HepG2 (cell line): Measurements from ENCODE around the gene LMAN2L. TPM values are rescaled to one million over a fixed set of nuclear protein-coding genes. Genes with fewer than 3 reads are reported as not detected.

Source experiments
- ATF5 ChIP-seq: sonication (generic); formaldehyde crosslinking; IDR thresholded peaks from 2 replicates; pipeline ENCODE4 v1.4.0; 2020; ENCODE audit warnings: mild to moderate bottlenecking, low read depth, missing genetic modification reagents
- CAMTA2 ChIP-seq: sonication (generic); formaldehyde crosslinking; IDR thresholded peaks from 2 replicates; pipeline ENCODE4 v1.4.0; 2020; ENCODE audit warnings: mild to moderate bottlenecking, missing genetic modification reagents, borderline replicate concordance
- CENPX ChIP-seq: sonication (generic); formaldehyde crosslinking; IDR thresholded peaks from 2 replicates; pipeline ENCODE4 v1.9.0; 2021; ENCODE audit warnings: mild to moderate bottlenecking, missing genetic modification reagents, moderate library complexity
- GLI4 ChIP-seq: sonication (generic); formaldehyde crosslinking; IDR thresholded peaks from 2 replicates; pipeline ENCODE4 v1.5.1; 2020; ENCODE audit warnings: missing genetic modification reagents, mild to moderate bottlenecking, moderate library complexity, borderline replicate concordance
- MXI1 ChIP-seq: IDR thresholded peaks from 3 replicates; pipeline ENCODE4 v1.6.1; 2012; ENCODE audit warnings: low read depth, low read length, inconsistent platforms, borderline replicate concordance
- NR2F2 ChIP-seq: IDR thresholded peaks from 2 replicates; pipeline ENCODE4 v1.6.1; 2012; ENCODE audit warnings: low read depth, inconsistent platforms, borderline replicate concordance
- NR2F6 ChIP-seq, 2 experiments: IDR thresholded peaks; 2 replicates each; pipeline ENCODE4 v1.6.1; 2016; ENCODE audit warnings: antibody characterized with exemption in 1 of 2, mild to moderate bottlenecking in 1 of 2
- POLR2A ChIP-seq, 2 experiments: IDR thresholded peaks; 2 replicates each; pipeline ENCODE4 v1.6.1; 2011; ENCODE audit warnings: low read depth in 2 of 2, low read length in 2 of 2, mild to moderate bottlenecking in 1 of 2, moderate library complexity in 1 of 2; ENCODE audit not compliant: insufficient read depth in 1 of 2
- ZBTB26 ChIP-seq: IDR thresholded peaks from 2 replicates; pipeline ENCODE4 v1.6.1; 2016; ENCODE audit warnings: missing compliant biosample characterization, missing genetic modification reagents, borderline replicate concordance
- ZBTB3 ChIP-seq: sonication (generic); formaldehyde crosslinking; IDR thresholded peaks from 2 replicates; pipeline ENCODE4 v1.4.0; 2020; ENCODE audit warnings: low read depth, mild to moderate bottlenecking, moderate library complexity, missing genetic modification reagents, borderline replicate concordance
- ZIK1 ChIP-seq: sonication (generic); formaldehyde crosslinking; IDR thresholded peaks from 2 replicates; pipeline ENCODE4 v1.5.0; 2020; ENCODE audit warnings: mild to moderate bottlenecking, low read depth, missing genetic modification reagents, borderline replicate concordance
- ZNF160 ChIP-seq: sonication (generic); formaldehyde crosslinking; IDR thresholded peaks from 2 replicates; pipeline ENCODE4 v1.8.0; 2022; ENCODE audit warnings: mild to moderate bottlenecking, inconsistent platforms, missing genetic modification reagents
- ZNF205 ChIP-seq: IDR thresholded peaks from 2 replicates; pipeline ENCODE4 v1.6.1; 2018; ENCODE audit warnings: missing biosample characterization, missing genetic modification reagents
- ZNF382 ChIP-seq: sonication (generic); formaldehyde crosslinking; IDR thresholded peaks from 2 replicates; pipeline ENCODE4 v1.5.0; 2020; ENCODE audit warnings: missing genetic modification reagents, mild to moderate bottlenecking, borderline replicate concordance
- ZNF850 ChIP-seq: sonication (generic); formaldehyde crosslinking; conservative IDR thresholded peaks from 2 replicates; pipeline ENCODE4 v1.9.0; 2021; ENCODE audit warnings: mild to moderate bottlenecking, missing genetic modification reagents
- ZSCAN9 ChIP-seq: IDR thresholded peaks from 2 replicates; pipeline ENCODE4 v1.6.1; 2016; ENCODE audit warnings: borderline replicate concordance
- polyA plus RNA-seq, 8 experiments: library from polyadenylated mRNA; depleted of rRNA in 3 of 8; stranded (reverse) in 7 of 8; unstranded in 1 of 8; fragments of >200 nt; fragmentation: Illumina TruSeq in 4 of 8; extraction: Trizol in 4 of 8; gene quantifications; 2 replicates each; pipeline versions ENCODE4 v1.2.1 to v1.2.3, GENCODE V29; 2011 to 2016; ENCODE audit warnings: low read depth in 4 of 8, missing spikeins in 1 of 8, mixed read lengths in 1 of 8; ENCODE audit not compliant: insufficient read depth in 1 of 8
- total RNA-seq, 5 experiments: library from RNA; depleted of rRNA; stranded (reverse); fragments of >200 nt; fragmentation: Illumina TruSeq; extraction: Trizol; gene quantifications; 2 replicates each; pipeline ENCODE4 v1.2.3, GENCODE V29; 2016; ENCODE audit warnings: low read depth in 1 of 5
- TF ChIP-seq, protein P1 (sequence below): sonication (generic); formaldehyde crosslinking; conservative IDR thresholded peaks from 2 replicates; pipeline ENCODE4 v1.8.0; 2022; ENCODE audit warnings: low read depth, missing genetic modification reagents
- TF ChIP-seq, protein P2 (sequence below): sonication (generic); formaldehyde crosslinking; IDR thresholded peaks from 2 replicates; pipeline ENCODE4 v1.5.1; 2020; ENCODE audit warnings: missing genetic modification reagents, mild to moderate bottlenecking, borderline replicate concordance
- TF ChIP-seq, protein P3 (sequence below): sonication (generic); formaldehyde crosslinking; IDR thresholded peaks from 2 replicates; pipeline ENCODE4 v1.4.0; 2020; ENCODE audit warnings: missing genetic modification reagents

Gene LMAN2L
- total and polyA plus RNA-seq, 2 of the 13 experiments (the other 11 are each of a cell fraction or from before 2014, with no cell fraction given) = 39.1 to 57.9 TPM

- TF ChIP-seq, protein P1, sequence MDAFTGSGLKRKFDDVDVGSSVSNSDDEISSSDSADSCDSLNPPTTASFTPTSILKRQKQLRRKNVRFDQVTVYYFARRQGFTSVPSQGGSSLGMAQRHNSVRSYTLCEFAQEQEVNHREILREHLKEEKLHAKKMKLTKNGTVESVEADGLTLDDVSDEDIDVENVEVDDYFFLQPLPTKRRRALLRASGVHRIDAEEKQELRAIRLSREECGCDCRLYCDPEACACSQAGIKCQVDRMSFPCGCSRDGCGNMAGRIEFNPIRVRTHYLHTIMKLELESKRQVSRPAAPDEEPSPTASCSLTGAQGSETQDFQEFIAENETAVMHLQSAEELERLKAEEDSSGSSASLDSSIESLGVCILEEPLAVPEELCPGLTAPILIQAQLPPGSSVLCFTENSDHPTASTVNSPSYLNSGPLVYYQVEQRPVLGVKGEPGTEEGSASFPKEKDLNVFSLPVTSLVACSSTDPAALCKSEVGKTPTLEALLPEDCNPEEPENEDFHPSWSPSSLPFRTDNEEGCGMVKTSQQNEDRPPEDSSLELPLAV (CRISPR knock-in tag) = no peak
- TF ChIP-seq GLI4 (0 out of 2 replicates have a peak, but pooled peaks have one; percentile 10), NR2F2 (peak; percentile 35; the same call in 1 of the 2 replicates), MXI1 (peak; percentile 90; the same call in 2 of the 3 replicates), CAMTA2 (CRISPR knock-in tag) (no peak; the same call in 1 of the 2 replicates), ZNF205 (CRISPR knock-in tag) (no peak), ZNF382 (CRISPR knock-in tag) (no peak), ZIK1 (CRISPR knock-in tag) (0 out of 2 replicates have a peak, but pooled peaks have one; percentile 61), ZNF850 (CRISPR knock-in tag) (no peak), NR2F6 (IDR thresholded peaks at IDR 0.05) (no peak), NR2F6 (CRISPR knock-in tag; IDR thresholded peaks at IDR 0.05) (no peak; the same call in 1 of the 2 replicates), ZNF160 (CRISPR knock-in tag) (peak; percentile 72), ZSCAN9 (CRISPR knock-in tag) (no peak), POLR2A (IDR thresholded peaks at IDR 0.05; ENCODE audit: insufficient read depth in 1 of 2, low read depth in 2 of 2, low read length in 2 of 2) (peak; percentile 83 to 91), ZBTB3 (CRISPR knock-in tag) (peak; percentile 78; the same call in 1 of the 2 replicates), CENPX (CRISPR knock-in tag) (no peak), ZBTB26 (CRISPR knock-in tag) (no peak), ATF5 (CRISPR knock-in tag) (peak; percentile 72; the same call in 1 of the 2 replicates)
- TF ChIP-seq, protein P2, sequence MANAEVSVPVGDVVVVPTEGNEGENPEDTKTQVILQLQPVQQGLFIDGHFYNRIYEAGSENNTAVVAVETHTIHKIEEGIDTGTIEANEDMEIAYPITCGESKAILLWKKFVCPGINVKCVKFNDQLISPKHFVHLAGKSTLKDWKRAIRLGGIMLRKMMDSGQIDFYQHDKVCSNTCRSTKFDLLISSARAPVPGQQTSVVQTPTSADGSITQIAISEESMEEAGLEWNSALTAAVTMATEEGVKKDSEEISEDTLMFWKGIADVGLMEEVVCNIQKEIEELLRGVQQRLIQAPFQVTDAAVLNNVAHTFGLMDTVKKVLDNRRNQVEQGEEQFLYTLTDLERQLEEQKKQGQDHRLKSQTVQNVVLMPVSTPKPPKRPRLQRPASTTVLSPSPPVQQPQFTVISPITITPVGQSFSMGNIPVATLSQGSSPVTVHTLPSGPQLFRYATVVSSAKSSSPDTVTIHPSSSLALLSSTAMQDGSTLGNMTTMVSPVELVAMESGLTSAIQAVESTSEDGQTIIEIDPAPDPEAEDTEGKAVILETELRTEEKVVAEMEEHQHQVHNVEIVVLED = peak; percentile 39; the same call in 1 of the 2 replicates
- TF ChIP-seq, protein P3, sequence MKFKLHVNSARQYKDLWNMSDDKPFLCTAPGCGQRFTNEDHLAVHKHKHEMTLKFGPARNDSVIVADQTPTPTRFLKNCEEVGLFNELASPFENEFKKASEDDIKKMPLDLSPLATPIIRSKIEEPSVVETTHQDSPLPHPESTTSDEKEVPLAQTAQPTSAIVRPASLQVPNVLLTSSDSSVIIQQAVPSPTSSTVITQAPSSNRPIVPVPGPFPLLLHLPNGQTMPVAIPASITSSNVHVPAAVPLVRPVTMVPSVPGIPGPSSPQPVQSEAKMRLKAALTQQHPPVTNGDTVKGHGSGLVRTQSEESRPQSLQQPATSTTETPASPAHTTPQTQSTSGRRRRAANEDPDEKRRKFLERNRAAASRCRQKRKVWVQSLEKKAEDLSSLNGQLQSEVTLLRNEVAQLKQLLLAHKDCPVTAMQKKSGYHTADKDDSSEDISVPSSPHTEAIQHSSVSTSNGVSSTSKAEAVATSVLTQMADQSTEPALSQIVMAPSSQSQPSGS (CRISPR knock-in tag) = no peak
These were observed at the start of gene LMAN2L (continued) for GRCh38 chr2:96739633-96740428.
